IPS DF 6.9 (cell line): ENCODE results near the gene AIF1.

Experiments
- DNase-seq: peaks from one replicate; pipeline ENCODE4 v3.0.0-alpha.2; 2013; ENCODE audit warnings: low read depth, low spot score
- H3K27ac ChIP-seq: one replicate; pipeline ENCODE4 v1.5.1; 2013; ENCODE audit warnings: low read length, control low read depth
- H3K27me3 ChIP-seq: 2 replicates; pipeline ENCODE4 v1.6.1; 2013; ENCODE audit warnings: mild to moderate bottlenecking, low read length; ENCODE audit not compliant: control insufficient read depth, insufficient read depth
- H3K36me3 ChIP-seq: 2 replicates; pipeline ENCODE4 v1.6.1; 2013; ENCODE audit warnings: low read length; ENCODE audit not compliant: control insufficient read depth, insufficient read depth
- H3K4me1 ChIP-seq: 2 replicates; pipeline ENCODE4 v1.6.1; 2013; ENCODE audit warnings: low read length; ENCODE audit not compliant: control insufficient read depth, insufficient read depth
- H3K4me3 ChIP-seq: 2 replicates; pipeline ENCODE4 v1.5.1; 2013; ENCODE audit warnings: mild to moderate bottlenecking, low read length
- H3K9me3 ChIP-seq: 2 replicates; pipeline ENCODE4 v1.6.1; 2013; ENCODE audit warnings: low read length, inconsistent platforms; ENCODE audit not compliant: control insufficient read depth, insufficient read depth
- WGBS: extraction: QIAGEN DNeasy Blood & Tissue Kit; methylation state at CpG from one replicate; pipeline ENCODE4 v1.1.7; 2013; ENCODE audit warnings: mixed read lengths, missing lambda C conversion rate; ENCODE audit not compliant: insufficient read length, insufficient coverage; 5-methylcytosine and 5-hydroxymethylcytosine counted together

Gene AIF1

GRCh38 chr6:31614684-31615578, at the start of gene AIF1:
Gene AIF1, plus strand, starts transcription at chr6:31615234. Its CDS starts 96 bp downstream, at chr6:31615330.
- WGBS: no CpG with 5 or more reads among the region's 6 CpGs
- Histone ChIP-seq H3K9me3 (no peaks in the 10 kb centered on the region), H3K36me3 (no peaks in the 10 kb centered on the region), H3K27ac (no peak within 1 kb of the TSS), H3K4me1 (peaks cover 8% of the 10 kb centered on the region), H3K4me3 (no peak within 1 kb of the TSS), H3K27me3 (no peaks in the 10 kb centered on the region)
- no peak for DNase-seq

GRCh38 chr6:31567531-31568370, 47.3 kb upstream of the AIF1 start:
- no peak overlapping the region for H3K4me3 ChIP-seq
- H3K27ac ChIP-seq: no peak overlapping the region
- no peak for DNase-seq
- H3K27me3 ChIP-seq: no peaks in the 10 kb centered on the region
- H3K9me3 ChIP-seq: no peaks in the 10 kb centered on the region; the same call in 1 of the 2 replicates
- WGBS: no CpG with 5 or more reads among the region's 9 CpGs
- no peaks in the 10 kb centered on the region for H3K36me3 ChIP-seq
- 0 out of 2 replicates have a peak, but pooled peaks cover 1% of the 10 kb centered on the region for H3K4me1 ChIP-seq

- no peaks in the 10 kb centered on the region; the same call in 1 of the 2 replicates for H3K9me3 ChIP-seq
- no peak overlapping the region for H3K4me3 ChIP-seq
- no peak overlapping the region for H3K27ac ChIP-seq
- WGBS: no CpG with 5 or more reads among the region's 3 CpGs
- H3K36me3 ChIP-seq: no peaks in the 10 kb centered on the region
- H3K4me1 ChIP-seq: 0 out of 2 replicates have a peak, but pooled peaks cover 1% of the 10 kb centered on the region
- no peaks in the 10 kb centered on the region for H3K27me3 ChIP-seq
- no peak for DNase-seq
Observed at GRCh38 chr6:31568537-31568961, 46.5 kb upstream of the AIF1 start.

- H3K36me3 ChIP-seq: no peaks in the 10 kb centered on the region
- WGBS: no CpG with 5 or more reads among the region's 1 CpG
- no peak overlapping the region for H3K27ac ChIP-seq
- H3K9me3 ChIP-seq: no peaks in the 10 kb centered on the region; the same call in 1 of the 2 replicates
- 0 out of 2 replicates have a peak, but pooled peaks cover 1% of the 10 kb centered on the region for H3K4me1 ChIP-seq
- DNase-seq: no peak
- no peak overlapping the region for H3K4me3 ChIP-seq
- no peaks in the 10 kb centered on the region for H3K27me3 ChIP-seq
Observed at GRCh38 chr6:31569861-31570536, 45.0 kb upstream of the AIF1 start.

- Histone ChIP-seq H3K4me1 (0 out of 2 replicates have a peak, but pooled peaks cover 1% of the 10 kb centered on the region), H3K27me3 (no peaks in the 10 kb centered on the region), H3K36me3 (no peaks in the 10 kb centered on the region), H3K27ac (no peak within 1 kb of the TSS), H3K4me3 (no peak within 1 kb of the TSS), H3K9me3 (no peaks in the 10 kb centered on the region)
- no CpG with 5 or more reads among the region's 27 CpGs for WGBS
- DNase-seq: no peak
Observed at GRCh38 chr6:31572041-31572911, 42.8 kb upstream of the AIF1 start, which contains the start of gene LTA. Gene LTA, plus strand, starts transcription at chr6:31572289. Its CDS starts 454 bp downstream, at chr6:31572743.

- H3K36me3 ChIP-seq: no peaks in the 10 kb centered on the region
- DNase-seq: no peak
- H3K27me3 ChIP-seq: no peaks in the 10 kb centered on the region
- WGBS: no CpG with 5 or more reads among the region's 9 CpGs
- no peak overlapping the region for H3K27ac ChIP-seq
- no peaks in the 10 kb centered on the region for H3K4me1 ChIP-seq
- H3K4me3 ChIP-seq: no peak overlapping the region
- no peaks in the 10 kb centered on the region for H3K9me3 ChIP-seq
Observed at GRCh38 chr6:31573239-31574105, 41.6 kb upstream of the AIF1 start.

GRCh38 chr6:31574106-31575061, 40.6 kb upstream of the AIF1 start:
- Histone ChIP-seq H3K27me3 (no peaks in the 10 kb centered on the region), H3K36me3 (no peaks in the 10 kb centered on the region), H3K4me3 (no peak overlapping the region), H3K27ac (no peak overlapping the region), H3K4me1 (no peaks in the 10 kb centered on the region; the same call in 1 of the 2 replicates), H3K9me3 (no peaks in the 10 kb centered on the region)
- WGBS: no CpG with 5 or more reads among the region's 14 CpGs
- no peak for DNase-seq

GRCh38 chr6:31575335-31575901, 39.6 kb upstream of the AIF1 start, which contains the start of gene TNF:
Gene TNF, plus strand, starts transcription at chr6:31575565. Its CDS starts 177 bp downstream, at chr6:31575742.
- H3K27me3 ChIP-seq: no peaks in the 10 kb centered on the region
- no peaks in the 10 kb centered on the region for H3K9me3 ChIP-seq
- no peak within 1 kb of the TSS for H3K4me3 ChIP-seq
- no peak for DNase-seq
- H3K4me1 ChIP-seq: no peaks in the 10 kb centered on the region; the same call in 1 of the 2 replicates
- no peaks in the 10 kb centered on the region for H3K36me3 ChIP-seq
- no peak within 1 kb of the TSS for H3K27ac ChIP-seq
- WGBS: no CpG with 5 or more reads among the region's 19 CpGs
